Measurements from ENCODE around the gene FBXO31.

Gene FBXO31

GRCh38 chr16:87309620-87310525 lies 73.7 kb downstream of the FBXO31 start:
- no peak for DNase-seq (ENCODE audit: low spot score)

GRCh38 chr16:87308826-87309225 lies 74.8 kb downstream of the FBXO31 start:
- no peak for DNase-seq (ENCODE audit: low spot score)

GRCh38 chr16:87306516-87306915 lies 77.1 kb downstream of the FBXO31 start:
- no peak for DNase-seq (ENCODE audit: low spot score)

- DNase-seq (ENCODE audit: low spot score), result no peak
Measured at GRCh38 chr16:87305505-87306391, 77.8 kb downstream of the FBXO31 start.

GRCh38 chr16:87304951-87305350 lies 78.6 kb downstream of the FBXO31 start:
- no peak for DNase-seq (ENCODE audit: low spot score)

GRCh38 chr16:87303962-87304521 lies 79.5 kb downstream of the FBXO31 start:
- DNase-seq (ENCODE audit: low spot score), result no peak

GRCh38 chr16:87303431-87303930 lies 80.1 kb downstream of the FBXO31 start:
- DNase-seq (ENCODE audit: low spot score), result no peak

GRCh38 chr16:87298857-87299465 lies 84.6 kb downstream of the FBXO31 start:
- no peak for DNase-seq (ENCODE audit: low spot score)

- DNase-seq (ENCODE audit: low spot score), result peak; percentile 32
Measured at GRCh38 chr16:87297918-87298631, 85.5 kb downstream of the FBXO31 start.

- no peak for DNase-seq (ENCODE audit: low spot score)
Measured at GRCh38 chr16:87297407-87297806, 86.2 kb downstream of the FBXO31 start.

GRCh38 chr16:87295661-87296531 lies 87.7 kb downstream of the FBXO31 start:
- DNase-seq (ENCODE audit: low spot score), result no peak

- DNase-seq (ENCODE audit: low spot score), result no peak
Measured at GRCh38 chr16:87295259-87295658, 88.3 kb downstream of the FBXO31 start.

- no peak for DNase-seq (ENCODE audit: low spot score)
Measured at GRCh38 chr16:87293990-87294389, 89.6 kb downstream of the FBXO31 start.

GRCh38 chr16:87291944-87292343 lies 91.6 kb downstream of the FBXO31 start:
- no peak for DNase-seq (ENCODE audit: low spot score)

GRCh38 chr16:87288753-87289362 lies 94.7 kb downstream of the FBXO31 start:
- no peak for DNase-seq (ENCODE audit: low spot score)

GRCh38 chr16:87286839-87287626 lies 96.5 kb downstream of the FBXO31 start:
- no peak for DNase-seq (ENCODE audit: low spot score)

GRCh38 chr16:87284183-87284582 lies 99.4 kb downstream of the FBXO31 start:
- DNase-seq (ENCODE audit: low spot score), result no peak

- no peak for DNase-seq (ENCODE audit: low spot score)
Measured at GRCh38 chr16:87279094-87279658, 104.4 kb downstream of the FBXO31 start.
